ENCODE measurements around the gene INSRR.

Gene INSRR

GRCh38 chr1:156886583-156887281 is 27.8 kb upstream of the INSRR start:
- DNase-seq, result no peak
- no peaks in the 10 kb centered on the region for H3K9me3 Mint-ChIP-seq
- H3K4me1 Mint-ChIP-seq, result peaks cover under 1 to 5% of the 10 kb centered on the region in 2 donors
- no peak for ATAC-seq (replicated peaks)
- H3K36me3 Mint-ChIP-seq, result no peaks in the 10 kb centered on the region
- H3K4me3 Mint-ChIP-seq, result no peak overlapping the region
- H3K27ac Mint-ChIP-seq, result no peak overlapping the region
- peaks cover 75 to 91% of the 10 kb centered on the region in 2 donors for H3K27me3 Mint-ChIP-seq

- DNase-seq (no peak), ATAC-seq (replicated peaks) (no peak)
- H3K36me3 Mint-ChIP-seq, result no peaks in the 10 kb centered on the region
- no peaks in the 10 kb centered on the region for H3K9me3 Mint-ChIP-seq
- peaks cover 0 to 5% of the 10 kb centered on the region in 2 donors for H3K4me1 Mint-ChIP-seq
- peaks cover 72 to 85% of the 10 kb centered on the region in 2 donors for H3K27me3 Mint-ChIP-seq
- no peak overlapping the region for H3K27ac Mint-ChIP-seq
- H3K4me3 Mint-ChIP-seq, result no peak overlapping the region
Observed at GRCh38 chr1:156885880-156886355, 27.0 kb upstream of the INSRR start.

- H3K9me3 Mint-ChIP-seq, result no peaks in the 10 kb centered on the region
- ATAC-seq (replicated peaks), result no peak
- H3K27me3 Mint-ChIP-seq, result peaks cover 74 to 84% of the 10 kb centered on the region in 2 donors
- no peak overlapping the region for H3K4me3 Mint-ChIP-seq
- H3K36me3 Mint-ChIP-seq, result no peaks in the 10 kb centered on the region
- DNase-seq, result no peak
- no peak overlapping the region for H3K27ac Mint-ChIP-seq
- peaks cover 0 to 3% of the 10 kb centered on the region in 2 donors for H3K4me1 Mint-ChIP-seq
Observed at GRCh38 chr1:156885314-156885713, 26.4 kb upstream of the INSRR start.

GRCh38 chr1:156884560-156885184 is 25.8 kb upstream of the INSRR start:
- Mint-ChIP-seq H3K27ac (no peak overlapping the region), H3K36me3 (no peaks in the 10 kb centered on the region), H3K4me3 (no peak overlapping the region), H3K27me3 (peaks cover 72 to 82% of the 10 kb centered on the region in 2 donors), H3K4me1 (no peaks in the 10 kb centered on the region), H3K9me3 (no peaks in the 10 kb centered on the region)
- DNase-seq, result no peak
- no peak for ATAC-seq (replicated peaks)

GRCh38 chr1:156883919-156884318 is 25.0 kb upstream of the INSRR start:
- H3K4me3 Mint-ChIP-seq, result no peak overlapping the region

GRCh38 chr1:156882543-156882942 is 23.6 kb upstream of the INSRR start:
- Mint-ChIP-seq H3K9me3 (no peaks in the 10 kb centered on the region), H3K4me3 (no peak overlapping the region), H3K27me3 (peaks cover 68 to 79% of the 10 kb centered on the region in 2 donors), H3K4me1 (no peaks in the 10 kb centered on the region), H3K27ac (no peak overlapping the region), H3K36me3 (no peaks in the 10 kb centered on the region)
- DNase-seq, result no peak
- ATAC-seq (replicated peaks), result no peak

More at GRCh38 chr1:156883919-156884318, 25.0 kb upstream of the INSRR start:
- Mint-ChIP-seq H3K4me1 (no peaks in the 10 kb centered on the region), H3K36me3 (no peaks in the 10 kb centered on the region), H3K9me3 (no peaks in the 10 kb centered on the region), H3K27ac (no peak overlapping the region), H3K27me3 (peaks cover 70 to 79% of the 10 kb centered on the region in 2 donors)
- ATAC-seq (replicated peaks), result no peak
- no peak for DNase-seq

- ATAC-seq (replicated peaks) (no peak), DNase-seq (no peak)
- H3K36me3 Mint-ChIP-seq, result no peaks in the 10 kb centered on the region
- H3K27me3 Mint-ChIP-seq, result peaks cover 62 to 74% of the 10 kb centered on the region in 2 donors
- H3K9me3 Mint-ChIP-seq, result no peaks in the 10 kb centered on the region
- no peak overlapping the region for H3K4me3 Mint-ChIP-seq
- H3K4me1 Mint-ChIP-seq, result no peaks in the 10 kb centered on the region
- no peak overlapping the region for H3K27ac Mint-ChIP-seq
Observed at GRCh38 chr1:156881663-156882062, 22.7 kb upstream of the INSRR start.

- no peak for ATAC-seq (replicated peaks)
- Mint-ChIP-seq H3K36me3 (no peaks in the 10 kb centered on the region), H3K4me3 (no peak overlapping the region), H3K27ac (no peak overlapping the region), H3K9me3 (no peaks in the 10 kb centered on the region), H3K27me3 (peaks cover 60 to 73% of the 10 kb centered on the region in 2 donors), H3K4me1 (no peaks in the 10 kb centered on the region)
- DNase-seq, result no peak
Observed at GRCh38 chr1:156881101-156881500, 22.2 kb upstream of the INSRR start.

GRCh38 chr1:156880473-156880872 is 21.6 kb upstream of the INSRR start:
- Mint-ChIP-seq H3K4me1 (no peaks in the 10 kb centered on the region), H3K4me3 (no peak overlapping the region), H3K36me3 (no peaks in the 10 kb centered on the region), H3K27me3 (peaks cover 54 to 67% of the 10 kb centered on the region in 2 donors), H3K27ac (no peak overlapping the region), H3K9me3 (no peaks in the 10 kb centered on the region)
- DNase-seq (no peak), ATAC-seq (replicated peaks) (no peak)

GRCh38 chr1:156879876-156880275 is 21.0 kb upstream of the INSRR start:
- no peak for ATAC-seq (replicated peaks)
- Mint-ChIP-seq H3K27ac (no peak overlapping the region), H3K4me1 (no peaks in the 10 kb centered on the region), H3K9me3 (no peaks in the 10 kb centered on the region), H3K36me3 (no peaks in the 10 kb centered on the region), H3K4me3 (no peak overlapping the region), H3K27me3 (peaks cover 56 to 69% of the 10 kb centered on the region in 2 donors)
- no peak for DNase-seq

- Mint-ChIP-seq H3K4me1 (no peaks in the 10 kb centered on the region), H3K9me3 (no peaks in the 10 kb centered on the region), H3K36me3 (no peaks in the 10 kb centered on the region), H3K4me3 (no peak overlapping the region), H3K27ac (no peak overlapping the region), H3K27me3 (peaks cover 54 to 65% of the 10 kb centered on the region in 2 donors)
- ATAC-seq (replicated peaks) (no peak), DNase-seq (no peak)
Observed at GRCh38 chr1:156877433-156878170, 18.7 kb upstream of the INSRR start.

- H3K27ac Mint-ChIP-seq, result no peak overlapping the region
- H3K36me3 Mint-ChIP-seq, result no peaks in the 10 kb centered on the region
- ATAC-seq (replicated peaks) (no peak), DNase-seq (no peak)
- H3K4me1 Mint-ChIP-seq, result no peaks in the 10 kb centered on the region
- H3K4me3 Mint-ChIP-seq, result no peak overlapping the region
- H3K27me3 Mint-ChIP-seq, result peaks cover 49 to 57% of the 10 kb centered on the region in 2 donors
- H3K9me3 Mint-ChIP-seq, result no peaks in the 10 kb centered on the region
Observed at GRCh38 chr1:156876281-156876680, 17.4 kb upstream of the INSRR start.

GRCh38 chr1:156875341-156875615 is 16.4 kb upstream of the INSRR start:
- no peak overlapping the region for H3K27ac Mint-ChIP-seq
- no peak overlapping the region for H3K4me3 Mint-ChIP-seq
- ATAC-seq (replicated peaks), result no peak

GRCh38 chr1:156874572-156875340 is 15.8 kb upstream of the INSRR start:
- DNase-seq (no peak), ATAC-seq (replicated peaks) (no peak)
- Mint-ChIP-seq H3K27me3 (peaks cover 40 to 47% of the 10 kb centered on the region in 2 donors), H3K9me3 (no peaks in the 10 kb centered on the region), H3K4me3 (no peak overlapping the region), H3K4me1 (no peaks in the 10 kb centered on the region), H3K36me3 (no peaks in the 10 kb centered on the region), H3K27ac (no peak overlapping the region)

More at GRCh38 chr1:156875341-156875615, 16.4 kb upstream of the INSRR start:
- Mint-ChIP-seq H3K9me3 (no peaks in the 10 kb centered on the region), H3K36me3 (no peaks in the 10 kb centered on the region), H3K27me3 (peaks cover 41 to 51% of the 10 kb centered on the region in 2 donors), H3K4me1 (no peaks in the 10 kb centered on the region)
- no peak for DNase-seq
